HL-60 (cell line): Measurements from ENCODE around the gene SCAF11.
"Not testable (repeated sequence)": the region's sequence is repeated elsewhere in the genome, so short reads cannot be mapped to it uniquely, and the experiment has no call there.

Source experiments
- DNase-seq, 2 experiments: peaks; one replicate each; pipeline ENCODE4 v3.0.0-alpha.2; 2010 to 2020; ENCODE audit warnings: low read depth in 1 of 2, low spot score in 1 of 2
- H3K27ac ChIP-seq: fragments of 250-450 bp; sonication (Bioruptor Pico); replicated peaks from 2 replicates; pipeline ENCODE4 v1.5.1; 2020; ENCODE audit warnings: mild to moderate bottlenecking, moderate library complexity
- H3K27me3 ChIP-seq: fragments of 250-450 bp; sonication (Bioruptor Pico); 2 replicates; pipeline ENCODE4 v1.5.1; 2021; ENCODE audit warnings: mild to moderate bottlenecking, moderate library complexity; ENCODE audit not compliant: insufficient read depth, poor library complexity, severe bottlenecking
- H3K4me3 ChIP-seq: replicated peaks from 2 replicates; pipeline ENCODE4 v1.5.1; 2011; ENCODE audit warnings: mild to moderate bottlenecking, control low read depth, low read length; ENCODE audit not compliant: insufficient read depth
- GABPA ChIP-seq: IDR thresholded peaks from 2 replicates; pipeline ENCODE4 v1.6.1; 2012; ENCODE audit warnings: low read depth
- POLR2AphosphoS5 ChIP-seq: IDR thresholded peaks from 2 replicates; pipeline ENCODE4 v1.6.1; 2012; ENCODE audit warnings: low read depth
- SPI1 ChIP-seq: IDR thresholded peaks from 2 replicates; pipeline ENCODE4 v1.6.1; 2012; ENCODE audit warnings: low read depth, mild to moderate bottlenecking, borderline replicate concordance
- long read RNA-seq: library from polyadenylated mRNA; unstranded; transcript quantifications from one replicate; pipeline ENCODE4 v2.0.0, GENCODE V29; 2020
- TF ChIP-seq, protein P1 (sequence below): IDR thresholded peaks from one replicate; pipeline ENCODE4 v1.5.1; 2011; ENCODE audit warnings: low read length, control low read depth, inconsistent platforms; ENCODE audit not compliant: insufficient read depth
- TF ChIP-seq, protein P2 (sequence below): IDR thresholded peaks from 2 replicates; pipeline ENCODE4 v1.6.1; 2012; ENCODE audit warnings: low read depth; ENCODE audit not compliant: insufficient replicate concordance

SCAF11 gene, protein sequence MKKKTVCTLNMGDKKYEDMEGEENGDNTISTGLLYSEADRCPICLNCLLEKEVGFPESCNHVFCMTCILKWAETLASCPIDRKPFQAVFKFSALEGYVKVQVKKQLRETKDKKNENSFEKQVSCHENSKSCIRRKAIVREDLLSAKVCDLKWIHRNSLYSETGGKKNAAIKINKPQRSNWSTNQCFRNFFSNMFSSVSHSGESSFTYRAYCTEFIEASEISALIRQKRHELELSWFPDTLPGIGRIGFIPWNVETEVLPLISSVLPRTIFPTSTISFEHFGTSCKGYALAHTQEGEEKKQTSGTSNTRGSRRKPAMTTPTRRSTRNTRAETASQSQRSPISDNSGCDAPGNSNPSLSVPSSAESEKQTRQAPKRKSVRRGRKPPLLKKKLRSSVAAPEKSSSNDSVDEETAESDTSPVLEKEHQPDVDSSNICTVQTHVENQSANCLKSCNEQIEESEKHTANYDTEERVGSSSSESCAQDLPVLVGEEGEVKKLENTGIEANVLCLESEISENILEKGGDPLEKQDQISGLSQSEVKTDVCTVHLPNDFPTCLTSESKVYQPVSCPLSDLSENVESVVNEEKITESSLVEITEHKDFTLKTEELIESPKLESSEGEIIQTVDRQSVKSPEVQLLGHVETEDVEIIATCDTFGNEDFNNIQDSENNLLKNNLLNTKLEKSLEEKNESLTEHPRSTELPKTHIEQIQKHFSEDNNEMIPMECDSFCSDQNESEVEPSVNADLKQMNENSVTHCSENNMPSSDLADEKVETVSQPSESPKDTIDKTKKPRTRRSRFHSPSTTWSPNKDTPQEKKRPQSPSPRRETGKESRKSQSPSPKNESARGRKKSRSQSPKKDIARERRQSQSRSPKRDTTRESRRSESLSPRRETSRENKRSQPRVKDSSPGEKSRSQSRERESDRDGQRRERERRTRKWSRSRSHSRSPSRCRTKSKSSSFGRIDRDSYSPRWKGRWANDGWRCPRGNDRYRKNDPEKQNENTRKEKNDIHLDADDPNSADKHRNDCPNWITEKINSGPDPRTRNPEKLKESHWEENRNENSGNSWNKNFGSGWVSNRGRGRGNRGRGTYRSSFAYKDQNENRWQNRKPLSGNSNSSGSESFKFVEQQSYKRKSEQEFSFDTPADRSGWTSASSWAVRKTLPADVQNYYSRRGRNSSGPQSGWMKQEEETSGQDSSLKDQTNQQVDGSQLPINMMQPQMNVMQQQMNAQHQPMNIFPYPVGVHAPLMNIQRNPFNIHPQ (N-terminal part only)
- long read RNA-seq, partial matches to known transcripts = 229 of 267 reads
- long read RNA-seq, other reads (novel, unspliced or antisense) = 30 of 267 reads

DNA sequence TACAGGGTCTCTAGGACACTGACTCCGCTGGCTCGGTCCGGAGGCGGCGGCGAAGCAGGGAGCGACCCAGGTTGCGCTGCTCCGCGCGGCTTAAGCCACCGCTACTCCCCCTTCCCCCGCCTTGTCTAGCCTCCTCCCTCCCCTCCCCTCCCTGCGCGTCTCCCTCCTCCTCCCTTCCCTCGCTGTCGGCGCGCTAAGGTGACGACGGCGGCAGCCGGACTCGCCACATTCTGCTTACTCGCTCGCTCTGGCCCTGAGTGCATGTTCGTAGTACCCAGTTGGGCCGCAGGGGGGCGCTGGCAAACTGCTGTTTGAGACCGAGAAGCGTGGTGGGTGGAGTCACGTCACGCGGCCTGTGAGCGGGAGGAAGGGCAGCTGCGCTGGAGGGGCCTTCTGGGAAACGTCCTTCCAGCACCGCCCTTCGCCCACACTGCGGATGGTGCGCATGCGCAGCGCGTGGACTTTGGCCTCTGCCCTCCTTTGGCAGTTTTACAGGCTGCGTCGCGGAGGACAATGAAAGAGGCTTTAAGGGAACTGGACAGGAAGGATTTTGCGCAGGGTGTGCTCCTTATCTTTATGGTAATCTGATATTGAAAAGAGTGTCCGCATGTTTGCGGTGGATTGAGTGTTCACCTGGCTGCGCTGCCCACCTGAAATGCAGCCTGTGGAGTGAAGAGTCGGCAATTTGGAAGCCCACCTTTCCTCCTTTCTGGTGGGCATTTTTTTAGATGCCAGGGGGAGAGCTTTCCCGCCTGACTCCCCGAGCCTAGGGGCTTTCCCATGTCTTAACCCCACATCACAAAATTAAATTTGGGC, at the start of gene SCAF11:
Gene SCAF11 (minus strand): TSS at position 107 of the 816 bp plus-strand sequence. CDS start 26,407 bp downstream, outside the sequence.
- DNase-seq = peak; percentile 99 to 100
- TF ChIP-seq POLR2AphosphoS5 (peak; percentile 87), GABPA (no peak), SPI1 (peak; percentile 53; the same call in 1 of the 2 replicates)
- TF ChIP-seq, protein P1, sequence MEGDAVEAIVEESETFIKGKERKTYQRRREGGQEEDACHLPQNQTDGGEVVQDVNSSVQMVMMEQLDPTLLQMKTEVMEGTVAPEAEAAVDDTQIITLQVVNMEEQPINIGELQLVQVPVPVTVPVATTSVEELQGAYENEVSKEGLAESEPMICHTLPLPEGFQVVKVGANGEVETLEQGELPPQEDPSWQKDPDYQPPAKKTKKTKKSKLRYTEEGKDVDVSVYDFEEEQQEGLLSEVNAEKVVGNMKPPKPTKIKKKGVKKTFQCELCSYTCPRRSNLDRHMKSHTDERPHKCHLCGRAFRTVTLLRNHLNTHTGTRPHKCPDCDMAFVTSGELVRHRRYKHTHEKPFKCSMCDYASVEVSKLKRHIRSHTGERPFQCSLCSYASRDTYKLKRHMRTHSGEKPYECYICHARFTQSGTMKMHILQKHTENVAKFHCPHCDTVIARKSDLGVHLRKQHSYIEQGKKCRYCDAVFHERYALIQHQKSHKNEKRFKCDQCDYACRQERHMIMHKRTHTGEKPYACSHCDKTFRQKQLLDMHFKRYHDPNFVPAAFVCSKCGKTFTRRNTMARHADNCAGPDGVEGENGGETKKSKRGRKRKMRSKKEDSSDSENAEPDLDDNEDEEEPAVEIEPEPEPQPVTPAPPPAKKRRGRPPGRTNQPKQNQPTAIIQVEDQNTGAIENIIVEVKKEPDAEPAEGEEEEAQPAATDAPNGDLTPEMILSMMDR = peak; percentile 69
- TF ChIP-seq, protein P2, sequence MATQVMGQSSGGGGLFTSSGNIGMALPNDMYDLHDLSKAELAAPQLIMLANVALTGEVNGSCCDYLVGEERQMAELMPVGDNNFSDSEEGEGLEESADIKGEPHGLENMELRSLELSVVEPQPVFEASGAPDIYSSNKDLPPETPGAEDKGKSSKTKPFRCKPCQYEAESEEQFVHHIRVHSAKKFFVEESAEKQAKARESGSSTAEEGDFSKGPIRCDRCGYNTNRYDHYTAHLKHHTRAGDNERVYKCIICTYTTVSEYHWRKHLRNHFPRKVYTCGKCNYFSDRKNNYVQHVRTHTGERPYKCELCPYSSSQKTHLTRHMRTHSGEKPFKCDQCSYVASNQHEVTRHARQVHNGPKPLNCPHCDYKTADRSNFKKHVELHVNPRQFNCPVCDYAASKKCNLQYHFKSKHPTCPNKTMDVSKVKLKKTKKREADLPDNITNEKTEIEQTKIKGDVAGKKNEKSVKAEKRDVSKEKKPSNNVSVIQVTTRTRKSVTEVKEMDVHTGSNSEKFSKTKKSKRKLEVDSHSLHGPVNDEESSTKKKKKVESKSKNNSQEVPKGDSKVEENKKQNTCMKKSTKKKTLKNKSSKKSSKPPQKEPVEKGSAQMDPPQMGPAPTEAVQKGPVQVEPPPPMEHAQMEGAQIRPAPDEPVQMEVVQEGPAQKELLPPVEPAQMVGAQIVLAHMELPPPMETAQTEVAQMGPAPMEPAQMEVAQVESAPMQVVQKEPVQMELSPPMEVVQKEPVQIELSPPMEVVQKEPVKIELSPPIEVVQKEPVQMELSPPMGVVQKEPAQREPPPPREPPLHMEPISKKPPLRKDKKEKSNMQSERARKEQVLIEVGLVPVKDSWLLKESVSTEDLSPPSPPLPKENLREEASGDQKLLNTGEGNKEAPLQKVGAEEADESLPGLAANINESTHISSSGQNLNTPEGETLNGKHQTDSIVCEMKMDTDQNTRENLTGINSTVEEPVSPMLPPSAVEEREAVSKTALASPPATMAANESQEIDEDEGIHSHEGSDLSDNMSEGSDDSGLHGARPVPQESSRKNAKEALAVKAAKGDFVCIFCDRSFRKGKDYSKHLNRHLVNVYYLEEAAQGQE = peak; percentile 47

DNA sequence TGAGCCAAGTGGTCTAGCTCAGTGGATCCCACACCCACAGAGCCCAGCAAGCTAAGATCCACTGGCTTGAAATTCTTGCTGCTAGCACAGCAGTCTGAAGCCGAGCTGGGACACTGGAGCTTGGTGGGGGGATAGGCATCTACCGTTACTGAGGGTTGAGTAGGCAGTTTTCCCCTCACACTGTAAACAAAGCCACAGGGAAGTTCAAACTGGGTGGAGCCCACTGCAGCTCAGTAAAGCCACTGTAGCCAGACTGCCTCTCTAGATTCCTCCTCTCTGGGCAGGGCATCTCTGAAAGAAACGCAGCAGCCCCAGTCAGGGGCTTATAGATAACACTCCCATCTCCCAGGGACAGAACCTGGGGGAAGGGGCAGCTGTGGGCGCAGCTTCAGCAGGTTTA, 46.7 kb upstream of the SCAF11 start:
- not testable (repeated sequence) for H3K27me3 ChIP-seq, H3K4me3 ChIP-seq, H3K27ac ChIP-seq, DNase-seq

More for the DNA sequence above, at the start of gene SCAF11:
- peak within 1 kb of the TSS; percentile 69 for H3K4me3 ChIP-seq
- peak within 1 kb of the TSS; percentile 100 for H3K27ac ChIP-seq
- no peaks in the 10 kb centered on the region for H3K27me3 ChIP-seq

DNA sequence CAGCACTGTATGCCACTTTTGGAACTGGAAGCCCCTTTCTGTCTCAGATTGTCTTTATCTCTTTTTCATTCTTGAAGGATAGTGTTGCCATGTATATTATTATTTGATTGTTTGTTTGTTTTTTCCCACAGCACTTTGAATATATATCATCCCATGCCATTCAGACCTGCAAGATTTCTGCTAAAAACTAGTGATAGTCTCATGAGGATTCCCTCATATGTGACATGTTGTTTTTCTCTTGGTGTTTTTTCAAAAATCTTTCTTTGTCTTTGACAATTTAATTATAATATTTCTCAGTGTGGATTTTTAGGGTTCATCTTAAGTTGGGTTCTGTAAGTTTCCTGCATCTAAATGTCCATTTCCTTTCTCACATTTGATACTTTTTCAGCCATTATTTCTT, 36.8 kb upstream of the SCAF11 start:
- DNase-seq = no peak
- TF ChIP-seq, protein P2 = no peak
- no peak for TF ChIP-seq GABPA
- TF ChIP-seq, protein P1 = no peak
- TF ChIP-seq POLR2AphosphoS5 = no peak
- no peak for TF ChIP-seq SPI1
- no peak overlapping the region for H3K4me3 ChIP-seq
- no peak overlapping the region for H3K27ac ChIP-seq
- no peaks in the 10 kb centered on the region for H3K27me3 ChIP-seq
